Choroid plexus epithelial cell (primary cell): ENCODE measurements around the gene HOXA2.

ENCODE experiments used
- DNase-seq: peaks from one replicate; pipeline ENCODE4 v3.0.0-alpha.2; 2010; ENCODE audit warnings: low read depth
- H3K4me3 ChIP-seq: 2 replicates; pipeline ENCODE4 v1.5.1; 2011; ENCODE audit warnings: low read depth, mild to moderate bottlenecking, control low read depth, low read length, moderate library complexity
- TF ChIP-seq, protein P1 (sequence below): conservative IDR thresholded peaks from 2 replicates; pipeline ENCODE4 v1.5.1; 2011; ENCODE audit warnings: low read depth, mild to moderate bottlenecking, control low read depth, inconsistent platforms, low read length, moderate library complexity

Gene HOXA2

DNA sequence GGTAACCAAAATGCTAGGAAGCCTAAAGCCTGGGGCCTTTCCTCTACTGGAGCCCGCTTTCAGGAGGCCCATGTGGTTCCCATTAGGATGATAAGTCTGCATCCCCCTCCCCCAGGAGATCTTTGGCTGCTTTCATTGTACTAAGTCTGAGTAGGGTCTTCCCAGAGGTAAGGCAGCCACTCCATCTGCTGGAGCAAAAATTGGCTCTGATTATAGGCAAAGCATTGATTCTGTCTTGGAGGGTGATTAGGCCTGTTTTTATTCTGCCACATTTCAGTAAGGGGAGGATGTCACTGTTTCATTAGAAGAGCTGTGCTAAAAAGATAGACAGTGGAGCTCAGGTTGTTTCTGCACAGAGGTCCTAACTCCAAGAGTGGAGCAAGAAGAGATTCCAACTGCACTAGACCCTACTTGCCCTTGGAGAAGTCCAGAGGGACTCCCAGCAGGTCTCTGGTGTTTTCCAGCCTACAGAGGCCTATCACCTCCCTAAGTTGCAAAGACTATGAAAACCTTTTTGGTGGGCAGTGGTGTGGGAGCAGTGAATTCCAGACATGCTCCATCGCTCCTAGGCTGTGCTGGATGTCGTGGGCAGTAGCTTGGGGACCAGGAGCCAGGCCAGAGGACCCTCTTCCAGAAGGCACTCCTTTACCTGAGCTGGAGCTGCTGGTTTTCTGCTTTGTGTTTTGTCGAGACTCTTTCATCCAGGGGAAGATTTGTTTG lies 7.1 kb upstream of the HOXA2 start:
- H3K4me3 ChIP-seq = no peak overlapping the region
- TF ChIP-seq, protein P1, sequence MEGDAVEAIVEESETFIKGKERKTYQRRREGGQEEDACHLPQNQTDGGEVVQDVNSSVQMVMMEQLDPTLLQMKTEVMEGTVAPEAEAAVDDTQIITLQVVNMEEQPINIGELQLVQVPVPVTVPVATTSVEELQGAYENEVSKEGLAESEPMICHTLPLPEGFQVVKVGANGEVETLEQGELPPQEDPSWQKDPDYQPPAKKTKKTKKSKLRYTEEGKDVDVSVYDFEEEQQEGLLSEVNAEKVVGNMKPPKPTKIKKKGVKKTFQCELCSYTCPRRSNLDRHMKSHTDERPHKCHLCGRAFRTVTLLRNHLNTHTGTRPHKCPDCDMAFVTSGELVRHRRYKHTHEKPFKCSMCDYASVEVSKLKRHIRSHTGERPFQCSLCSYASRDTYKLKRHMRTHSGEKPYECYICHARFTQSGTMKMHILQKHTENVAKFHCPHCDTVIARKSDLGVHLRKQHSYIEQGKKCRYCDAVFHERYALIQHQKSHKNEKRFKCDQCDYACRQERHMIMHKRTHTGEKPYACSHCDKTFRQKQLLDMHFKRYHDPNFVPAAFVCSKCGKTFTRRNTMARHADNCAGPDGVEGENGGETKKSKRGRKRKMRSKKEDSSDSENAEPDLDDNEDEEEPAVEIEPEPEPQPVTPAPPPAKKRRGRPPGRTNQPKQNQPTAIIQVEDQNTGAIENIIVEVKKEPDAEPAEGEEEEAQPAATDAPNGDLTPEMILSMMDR = no peak
- DNase-seq = no peak

DNA sequence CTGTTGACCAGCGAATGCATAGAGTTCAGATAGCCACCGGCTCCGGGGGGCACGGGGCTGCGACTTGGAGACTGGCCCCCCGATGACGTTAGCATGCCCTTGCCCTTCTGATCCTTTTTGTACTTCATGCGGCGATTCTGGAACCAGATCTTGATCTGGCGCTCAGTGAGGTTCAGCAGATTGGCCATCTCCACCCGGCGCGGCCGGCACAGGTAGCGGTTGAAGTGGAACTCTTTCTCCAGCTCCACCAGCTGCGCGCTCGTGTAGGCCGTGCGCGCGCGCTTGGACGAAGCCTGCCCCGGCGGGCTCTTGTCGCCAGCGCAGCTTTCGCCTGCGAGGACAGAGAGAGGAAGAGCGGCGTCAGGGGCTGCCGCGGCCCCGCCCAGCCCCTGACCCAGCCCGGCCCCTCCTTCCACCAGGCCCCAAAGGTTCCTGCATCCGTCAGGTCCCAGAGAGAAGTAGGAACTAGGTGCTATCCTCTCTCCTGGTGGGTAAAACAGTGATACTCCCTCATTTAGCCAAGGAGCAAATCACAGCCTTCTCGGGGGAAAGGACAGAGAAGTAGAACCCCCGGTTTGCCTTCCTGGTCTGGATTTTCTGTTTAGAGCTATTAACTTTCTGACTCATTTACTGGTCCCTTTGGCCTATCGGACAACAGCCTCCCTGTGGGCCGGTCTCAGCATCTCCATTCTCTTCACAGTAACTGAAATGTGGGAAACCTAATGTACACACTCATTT lies 6.1 kb upstream of the HOXA2 start:
- TF ChIP-seq, protein P1 = no peak

DNA sequence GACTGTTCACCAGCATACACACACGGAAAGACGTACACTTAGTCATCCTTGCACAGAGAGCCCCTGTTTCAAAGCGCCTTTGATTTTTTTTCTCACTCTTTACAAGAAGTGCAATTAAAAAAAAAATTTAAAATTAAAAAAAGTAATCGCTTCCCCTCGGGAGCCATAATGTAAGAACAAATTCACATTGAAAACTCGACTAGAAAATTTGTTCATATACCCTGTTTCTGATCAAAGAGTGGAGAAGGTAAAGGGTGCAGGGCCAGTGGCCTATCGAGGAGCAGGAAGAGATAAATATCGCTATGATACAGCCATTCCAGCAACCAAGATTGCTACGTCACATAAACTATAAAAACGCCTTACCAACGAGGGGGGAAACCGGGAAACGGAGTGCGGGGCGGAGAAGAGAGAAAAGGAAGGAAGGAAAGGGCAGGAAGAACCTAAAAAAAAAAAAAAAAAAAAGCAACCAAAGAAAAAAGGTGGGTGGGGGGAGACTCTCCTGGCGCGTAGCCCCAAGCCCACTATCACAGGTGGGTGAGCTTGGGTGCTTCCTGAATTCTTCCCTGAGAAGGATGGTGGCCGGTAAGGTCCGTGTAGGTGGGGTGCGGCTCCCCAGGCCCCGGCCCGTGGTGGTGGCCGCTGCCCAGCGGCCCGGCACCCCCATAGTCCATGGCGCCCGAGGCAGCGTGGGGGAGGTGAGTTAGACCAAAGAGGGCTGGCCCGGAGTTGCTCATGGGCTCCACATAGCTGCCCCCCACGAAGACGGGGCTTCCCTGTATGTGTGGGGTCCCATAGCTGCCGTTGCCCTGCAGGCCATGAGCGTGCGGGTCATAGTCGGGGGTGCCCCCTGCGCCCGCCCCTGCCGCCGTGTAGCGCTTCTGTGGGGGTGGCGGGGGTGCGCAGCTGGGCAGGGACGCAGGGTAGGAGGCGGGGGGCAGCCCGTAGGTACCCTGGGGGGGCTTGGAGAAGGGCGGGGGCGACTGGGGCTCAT lies 5.2 kb upstream of the HOXA2 start:
- no peak overlapping the region for H3K4me3 ChIP-seq
- no peak for DNase-seq
- TF ChIP-seq, protein P1 = no peak

More for the DNA sequence above, 6.1 kb upstream of the HOXA2 start:
- H3K4me3 ChIP-seq = no peak overlapping the region
- no peak for DNase-seq

DNA sequence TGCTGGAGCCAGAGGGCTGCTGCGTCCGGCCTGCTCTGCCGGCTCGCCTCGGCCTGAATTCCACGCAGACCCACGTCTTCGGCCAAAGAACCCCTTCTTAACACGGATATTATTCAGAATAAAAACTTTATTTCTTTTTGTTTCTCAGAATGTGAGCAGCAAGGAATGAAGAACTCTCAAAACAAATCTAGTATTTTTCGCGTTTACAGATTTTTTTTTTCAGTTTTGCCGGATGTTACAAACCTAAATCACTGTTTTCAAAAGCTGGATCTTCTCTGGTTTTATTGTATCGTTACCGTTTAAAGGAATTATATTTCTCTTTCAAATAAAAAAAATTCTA lies 4.4 kb upstream of the HOXA2 start:
- H3K4me3 ChIP-seq = no peak overlapping the region
- DNase-seq = no peak
- TF ChIP-seq, protein P1 = no peak

DNA sequence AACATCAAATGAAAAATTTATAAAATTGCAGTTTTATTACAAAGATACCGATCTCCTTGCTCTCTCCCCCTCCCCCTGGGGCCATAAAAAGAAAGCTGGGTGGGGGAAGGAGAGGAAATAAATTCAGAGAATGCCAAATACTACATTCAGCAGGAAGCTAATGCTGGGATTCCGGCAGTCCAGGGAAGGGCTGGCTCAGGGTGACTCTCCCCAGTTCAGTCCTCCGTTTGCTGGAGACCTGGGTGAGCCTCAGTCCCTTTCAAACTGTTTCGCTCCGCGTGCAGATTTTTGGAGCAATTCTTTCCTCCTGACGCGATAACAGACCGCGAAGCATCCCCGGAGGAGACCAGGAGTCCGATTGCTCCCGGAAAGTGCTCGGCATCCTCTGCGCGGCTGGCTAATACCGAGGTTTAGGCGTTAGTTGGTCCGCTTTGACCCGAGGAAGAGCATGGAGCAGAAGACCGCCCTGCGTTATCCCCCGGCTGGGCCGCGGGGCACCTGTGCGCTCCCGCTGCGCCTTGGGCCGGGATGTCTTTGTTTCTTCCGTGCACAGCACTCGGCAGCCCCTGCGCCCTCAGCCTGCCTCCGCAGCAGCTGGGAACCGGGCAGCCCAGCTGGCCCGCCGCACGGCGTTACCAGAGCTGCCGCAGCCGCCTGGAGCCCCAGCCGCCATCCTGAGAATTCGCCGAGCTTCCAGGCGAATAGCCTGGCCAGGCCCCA lies 3.9 kb upstream of the HOXA2 start:
- no peak overlapping the region for H3K4me3 ChIP-seq
- TF ChIP-seq, protein P1 = no peak
- DNase-seq = no peak

DNA sequence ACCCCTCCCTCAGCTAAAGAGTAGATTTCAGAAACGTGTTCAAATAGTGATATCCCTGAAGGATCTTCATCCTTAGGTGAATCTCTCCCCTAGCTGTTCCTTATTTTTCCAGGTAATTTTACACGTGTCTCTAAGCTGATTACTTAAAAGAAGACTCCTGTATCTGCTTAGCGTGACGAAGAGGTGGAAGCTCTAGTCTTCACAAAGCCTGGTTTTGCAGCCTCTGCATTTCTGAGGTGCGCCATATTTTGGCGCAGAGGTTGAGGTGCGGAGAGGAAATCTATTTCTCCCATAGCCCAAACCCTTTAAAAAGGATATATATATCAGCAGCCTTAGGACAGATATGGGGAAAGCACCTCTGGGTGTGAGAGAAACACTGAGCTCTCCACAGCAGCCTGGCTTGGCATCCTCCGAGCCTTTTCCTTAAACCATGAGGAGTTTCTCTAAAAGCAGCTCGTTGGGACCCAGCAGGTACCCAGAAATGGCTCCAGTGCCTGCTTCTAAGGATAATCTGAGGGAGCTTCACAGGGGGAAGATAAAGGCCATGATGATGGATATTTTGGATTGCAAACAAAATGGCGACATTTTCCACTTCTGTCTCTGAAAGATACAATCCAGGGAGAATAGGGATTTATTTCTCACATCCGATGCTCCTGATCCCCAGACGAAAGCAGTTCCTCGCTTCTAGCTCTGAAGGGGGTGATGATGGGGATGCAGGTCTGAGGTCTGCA lies 3.0 kb upstream of the HOXA2 start:
- H3K4me3 ChIP-seq = no peak overlapping the region
- TF ChIP-seq, protein P1 = no peak
- DNase-seq = no peak
